SU-DHL-6 (cell line): ENCODE results near the gene FSIP1.

Experiments
- H2AFZ ChIP-seq: fragments of 200-600 bp; sonication (generic); 2 replicates; pipeline ENCODE4 v1.6.1; 2014; ENCODE audit warnings: low read depth, mild to moderate bottlenecking, moderate library complexity, mixed read lengths, antibody characterized with exemption, low read length; ENCODE audit not compliant: severe bottlenecking
- H3F3A ChIP-seq: fragments of 200-600 bp; shearing (Covaris generic); 2 replicates; pipeline ENCODE4 v1.6.0; 2016; ENCODE audit warnings: antibody characterized with exemption, mild to moderate bottlenecking; ENCODE audit not compliant: insufficient read depth
- H3K27ac ChIP-seq: fragments of 200-600 bp; sonication (generic); 2 replicates; pipeline ENCODE4 v1.5.1; 2016; ENCODE audit warnings: low read depth, mild to moderate bottlenecking, low read length, moderate library complexity, mixed read lengths
- H3K27me3 ChIP-seq: fragments of 200-600 bp; sonication (generic), shearing (Covaris generic); 2 replicates; pipeline ENCODE4 v1.6.0; 2014; ENCODE audit warnings: mild to moderate bottlenecking, low read length
- H3K36me3 ChIP-seq: fragments of 200-600 bp; sonication (generic); 2 replicates; pipeline ENCODE4 v1.6.1; 2014; ENCODE audit warnings: mild to moderate bottlenecking, low read length, mixed read lengths
- H3K4me2 ChIP-seq: fragments of 300-600, 200-600 bp; shearing (Covaris generic), sonication (generic); 2 replicates; pipeline ENCODE4 v1.6.0; 2014; ENCODE audit warnings: low read length, low read depth, mild to moderate bottlenecking; ENCODE audit not compliant: poor library complexity, severe bottlenecking
- H3K4me3 ChIP-seq: fragments of 200-600 bp; sonication (generic); 2 replicates; pipeline ENCODE4 v1.5.1; 2014; ENCODE audit warnings: antibody characterized with exemption, low read length, mild to moderate bottlenecking, mixed read lengths; ENCODE audit not compliant: insufficient read depth, poor library complexity, severe bottlenecking
- H3K79me2 ChIP-seq: fragments of 200-600 bp; sonication (generic); 2 replicates; pipeline ENCODE4 v1.6.1; 2014; ENCODE audit warnings: mild to moderate bottlenecking, low read length, moderate library complexity; ENCODE audit not compliant: insufficient read depth
- H3K9ac ChIP-seq: fragments of 200-600 bp; sonication (generic); 2 replicates; pipeline ENCODE4 v1.7.0; 2014; ENCODE audit warnings: mild to moderate bottlenecking, low read length
- H3K9me2 ChIP-seq: fragments of 200-600 bp; sonication (generic); replicated peaks from 2 replicates; pipeline ENCODE4 v1.6.1; 2014; ENCODE audit warnings: low read length; ENCODE audit not compliant: insufficient read depth
- H3K9me3 ChIP-seq: fragments of 200-600 bp; sonication (generic); 2 replicates; pipeline ENCODE4 v1.6.1; 2014; ENCODE audit warnings: low read length, mixed read lengths; ENCODE audit not compliant: insufficient read depth
- H4K20me1 ChIP-seq: fragments of 200-600 bp; sonication (generic); 2 replicates; pipeline ENCODE4 v1.6.1; 2014; ENCODE audit warnings: low read depth, mild to moderate bottlenecking, antibody characterized with exemption, low read length, moderate library complexity, mixed read lengths
- EZH2phosphoT487 ChIP-seq: fragments of 200-600 bp; sonication (generic), shearing (Covaris generic); conservative IDR thresholded peaks from 2 replicates; pipeline ENCODE4 v1.6.1; 2018; ENCODE audit warnings: mild to moderate bottlenecking, antibody characterized with exemption, low read length, moderate library complexity, mixed read lengths
- TF ChIP-seq, protein P1 (sequence below): fragments of 200-600 bp; sonication (generic); IDR thresholded peaks from one replicate; pipeline ENCODE4 v1.5.1; 2017; ENCODE audit warnings: antibody characterized with exemption, mild to moderate bottlenecking, low read length, moderate library complexity; ENCODE audit not compliant: insufficient read depth, poor library complexity, severe bottlenecking

FSIP1 gene

DNA sequence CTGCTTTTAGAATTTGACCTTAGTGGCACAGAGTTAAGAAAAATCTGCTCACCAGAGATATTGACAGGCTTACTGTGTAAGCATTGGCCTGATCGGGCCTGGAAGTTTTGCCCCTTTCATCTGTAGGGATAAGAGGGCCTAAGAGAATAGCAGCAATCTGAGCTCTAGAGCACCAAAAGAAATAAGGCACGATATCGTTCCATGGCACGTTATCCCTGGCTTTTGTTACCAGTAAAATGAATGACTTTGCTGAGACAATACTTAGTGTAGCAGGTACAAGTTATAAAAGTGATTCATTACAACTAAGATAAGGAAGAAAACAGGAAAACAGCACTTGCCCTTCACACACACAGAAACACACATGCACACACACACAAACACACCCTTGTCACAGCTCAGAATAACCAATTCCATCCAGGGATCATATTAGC is 196.8 kb downstream of the FSIP1 start:
- H3K9me2 ChIP-seq, result no peaks in the 10 kb centered on the region
- H2AFZ ChIP-seq, result no peak overlapping the region
- no peaks in the 10 kb centered on the region for H3K27me3 ChIP-seq
- no peaks in the 10 kb centered on the region for H3K79me2 ChIP-seq
- H4K20me1 ChIP-seq, result no peaks in the 10 kb centered on the region
- H3K4me2 ChIP-seq, result no peak overlapping the region
- no peak overlapping the region for H3K4me3 ChIP-seq
- H3K9me3 ChIP-seq, result no peaks in the 10 kb centered on the region
- TF ChIP-seq, protein P1, sequence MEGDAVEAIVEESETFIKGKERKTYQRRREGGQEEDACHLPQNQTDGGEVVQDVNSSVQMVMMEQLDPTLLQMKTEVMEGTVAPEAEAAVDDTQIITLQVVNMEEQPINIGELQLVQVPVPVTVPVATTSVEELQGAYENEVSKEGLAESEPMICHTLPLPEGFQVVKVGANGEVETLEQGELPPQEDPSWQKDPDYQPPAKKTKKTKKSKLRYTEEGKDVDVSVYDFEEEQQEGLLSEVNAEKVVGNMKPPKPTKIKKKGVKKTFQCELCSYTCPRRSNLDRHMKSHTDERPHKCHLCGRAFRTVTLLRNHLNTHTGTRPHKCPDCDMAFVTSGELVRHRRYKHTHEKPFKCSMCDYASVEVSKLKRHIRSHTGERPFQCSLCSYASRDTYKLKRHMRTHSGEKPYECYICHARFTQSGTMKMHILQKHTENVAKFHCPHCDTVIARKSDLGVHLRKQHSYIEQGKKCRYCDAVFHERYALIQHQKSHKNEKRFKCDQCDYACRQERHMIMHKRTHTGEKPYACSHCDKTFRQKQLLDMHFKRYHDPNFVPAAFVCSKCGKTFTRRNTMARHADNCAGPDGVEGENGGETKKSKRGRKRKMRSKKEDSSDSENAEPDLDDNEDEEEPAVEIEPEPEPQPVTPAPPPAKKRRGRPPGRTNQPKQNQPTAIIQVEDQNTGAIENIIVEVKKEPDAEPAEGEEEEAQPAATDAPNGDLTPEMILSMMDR, result no peak
- TF ChIP-seq EZH2phosphoT487, result no peak
- H3K9ac ChIP-seq, result no peak overlapping the region
- H3K27ac ChIP-seq, result no peak overlapping the region
- no peaks in the 10 kb centered on the region for H3K36me3 ChIP-seq
- no peaks in the 10 kb centered on the region for H3F3A ChIP-seq

DNA sequence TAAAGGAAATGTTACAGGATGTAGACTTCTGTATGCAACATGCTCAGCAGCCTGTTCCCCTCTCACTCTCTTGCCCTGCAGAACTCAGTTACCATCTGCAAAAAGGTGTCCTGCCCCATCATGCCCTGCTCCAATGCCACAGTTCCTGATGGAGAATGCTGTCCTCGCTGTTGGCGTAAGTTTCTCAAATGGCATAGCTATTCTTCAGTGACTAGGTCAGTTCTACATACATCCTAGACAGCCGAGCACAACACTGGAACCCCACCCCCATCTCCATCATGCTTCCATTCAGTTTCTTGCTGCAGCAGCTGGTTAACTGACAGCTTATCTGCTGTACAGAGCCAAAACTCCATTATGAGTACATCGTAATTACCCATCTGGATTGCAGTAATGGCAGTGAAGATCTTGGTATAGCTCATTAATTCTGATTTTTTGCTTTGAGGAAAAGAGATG is 197.2 kb downstream of the FSIP1 start:
- Histone ChIP-seq H3K27me3 (no peaks in the 10 kb centered on the region), H3K9me2 (no peaks in the 10 kb centered on the region), H3F3A (no peaks in the 10 kb centered on the region), H3K9ac (no peak overlapping the region), H3K9me3 (no peaks in the 10 kb centered on the region), H3K36me3 (no peaks in the 10 kb centered on the region), H3K4me2 (no peak overlapping the region), H3K4me3 (no peak overlapping the region), H4K20me1 (no peaks in the 10 kb centered on the region), H3K27ac (no peak overlapping the region), H2AFZ (no peak overlapping the region), H3K79me2 (no peaks in the 10 kb centered on the region)
- no peak for TF ChIP-seq EZH2phosphoT487
- TF ChIP-seq, protein P1, result no peak

GRCh38 chr15:39584662-39585388 is 197.8 kb downstream of the FSIP1 start:
- Histone ChIP-seq H3K36me3 (no peaks in the 10 kb centered on the region), H2AFZ (no peak overlapping the region), H3K9ac (no peak overlapping the region), H3K9me3 (no peaks in the 10 kb centered on the region), H3K27me3 (no peaks in the 10 kb centered on the region), H3K9me2 (no peaks in the 10 kb centered on the region), H3K4me2 (no peak overlapping the region), H4K20me1 (no peaks in the 10 kb centered on the region), H3K4me3 (no peak overlapping the region), H3K27ac (no peak overlapping the region), H3F3A (no peaks in the 10 kb centered on the region), H3K79me2 (no peaks in the 10 kb centered on the region)
- no peak for TF ChIP-seq EZH2phosphoT487
- TF ChIP-seq, protein P1, result no peak
